ENCODE results near the gene NFKBIE.

NFKBIE gene

GRCh38 chr6:44284867-44285266 is 19.5 kb upstream of the NFKBIE start:
- H3K4me3 Mint-ChIP-seq, result no peak overlapping the region
- no peaks in the 10 kb centered on the region for H3K9me3 Mint-ChIP-seq
- H3K27ac Mint-ChIP-seq, result no peak overlapping the region
- no peaks in the 10 kb centered on the region for H3K4me1 Mint-ChIP-seq
- no peaks in the 10 kb centered on the region for H3K36me3 Mint-ChIP-seq
- no peak for ATAC-seq
- peaks cover 59% of the 10 kb centered on the region for H3K27me3 Mint-ChIP-seq

DNA sequence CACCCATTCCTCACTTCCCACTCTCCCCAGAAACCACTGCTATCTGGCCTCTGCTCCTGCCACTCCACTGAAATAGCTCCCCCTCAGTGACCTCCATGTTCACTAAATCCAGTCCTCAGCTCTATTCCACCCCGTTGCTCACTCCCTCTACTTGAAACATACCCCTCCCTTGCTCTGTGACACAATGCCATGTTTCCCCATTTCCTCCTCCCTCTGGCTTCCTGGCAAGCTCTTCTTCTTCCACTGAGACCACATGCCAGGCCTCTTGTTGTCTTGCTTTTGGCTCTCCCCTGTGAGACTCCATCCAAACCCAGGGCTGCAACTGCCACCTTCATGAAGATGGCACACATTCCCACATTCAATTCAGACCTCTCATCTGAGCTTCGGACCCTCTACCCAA is 18.8 kb upstream of the NFKBIE start:
- Mint-ChIP-seq H3K27ac (no peak overlapping the region), H3K9me3 (no peaks in the 10 kb centered on the region), H3K4me3 (no peak overlapping the region), H3K27me3 (peaks cover 61% of the 10 kb centered on the region), H3K4me1 (no peaks in the 10 kb centered on the region), H3K36me3 (no peaks in the 10 kb centered on the region)
- ATAC-seq, result no peak

DNA sequence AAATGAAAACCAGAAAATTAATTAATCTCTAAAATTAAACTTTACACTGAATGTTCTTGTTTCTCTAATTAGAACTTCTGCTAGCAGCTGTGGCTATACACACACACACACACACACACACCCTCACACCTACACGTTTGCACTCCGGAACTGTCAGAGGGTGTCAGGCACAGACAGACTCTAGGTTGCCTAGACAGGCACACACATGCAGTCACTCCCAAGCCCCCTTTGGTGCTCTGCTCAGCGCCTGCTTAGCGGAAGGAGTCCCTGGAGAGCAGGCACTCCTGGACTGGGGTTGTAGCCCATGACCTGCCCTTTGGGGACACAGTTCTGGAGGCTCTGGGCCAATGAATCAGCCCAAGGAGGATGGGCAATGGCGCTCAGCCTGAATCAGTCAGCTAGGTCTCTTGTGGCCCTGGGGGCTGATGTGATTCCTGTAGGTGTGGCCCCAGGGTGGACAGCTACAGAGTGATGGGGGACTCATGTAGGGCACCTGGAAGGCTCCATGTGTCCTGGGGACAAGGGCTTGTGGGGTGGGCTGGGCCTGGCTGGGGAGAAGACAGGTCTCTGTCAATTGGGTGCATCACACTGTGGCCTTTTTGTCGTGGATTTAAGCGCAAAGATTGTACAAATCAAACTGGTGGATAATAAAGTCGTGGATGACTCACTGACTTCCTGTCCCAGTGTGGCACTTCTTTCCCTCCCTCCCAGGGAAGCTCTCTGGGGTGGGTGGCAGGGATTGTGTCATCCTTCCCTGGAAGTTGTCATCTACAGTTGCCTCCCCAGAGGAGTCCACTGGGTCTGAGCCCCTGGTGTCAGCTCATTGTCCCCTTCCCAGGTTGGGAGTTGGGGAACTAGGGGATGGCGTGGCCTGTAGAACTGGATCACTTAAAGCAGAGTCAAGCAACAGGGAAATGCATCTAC is 13.7 kb upstream of the NFKBIE start:
- Mint-ChIP-seq H3K4me1 (no peaks in the 10 kb centered on the region), H3K27ac (no peak overlapping the region), H3K36me3 (peaks cover 5% of the 10 kb centered on the region), H3K9me3 (no peaks in the 10 kb centered on the region), H3K27me3 (peaks cover 56% of the 10 kb centered on the region), H3K4me3 (no peak overlapping the region)
- ATAC-seq, result no peak

DNA sequence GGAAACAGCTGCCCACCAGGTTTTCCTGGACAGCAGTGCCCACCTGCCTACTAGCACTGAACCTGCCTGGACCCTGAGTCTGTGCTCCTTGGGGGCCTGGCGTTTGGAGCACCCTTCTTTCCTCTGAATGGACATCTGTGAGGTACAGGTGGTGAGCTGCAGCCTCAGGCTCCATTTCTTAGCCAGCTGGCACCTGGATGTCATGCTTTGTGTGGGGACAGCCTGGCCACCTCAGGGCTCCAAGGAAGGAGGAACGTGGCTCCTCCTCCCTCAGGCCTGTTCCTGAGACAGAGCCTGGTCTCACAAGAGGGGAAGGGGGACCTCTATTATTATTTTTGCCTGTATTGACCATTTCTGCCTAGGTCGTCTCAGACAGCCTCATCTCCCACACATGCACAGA is 13.0 kb upstream of the NFKBIE start:
- no peak overlapping the region for H3K27ac Mint-ChIP-seq
- no peak for ATAC-seq
- H3K4me1 Mint-ChIP-seq, result no peaks in the 10 kb centered on the region
- H3K27me3 Mint-ChIP-seq, result peaks cover 56% of the 10 kb centered on the region
- peaks cover 5% of the 10 kb centered on the region for H3K36me3 Mint-ChIP-seq
- H3K4me3 Mint-ChIP-seq, result no peak overlapping the region
- no peaks in the 10 kb centered on the region for H3K9me3 Mint-ChIP-seq

DNA sequence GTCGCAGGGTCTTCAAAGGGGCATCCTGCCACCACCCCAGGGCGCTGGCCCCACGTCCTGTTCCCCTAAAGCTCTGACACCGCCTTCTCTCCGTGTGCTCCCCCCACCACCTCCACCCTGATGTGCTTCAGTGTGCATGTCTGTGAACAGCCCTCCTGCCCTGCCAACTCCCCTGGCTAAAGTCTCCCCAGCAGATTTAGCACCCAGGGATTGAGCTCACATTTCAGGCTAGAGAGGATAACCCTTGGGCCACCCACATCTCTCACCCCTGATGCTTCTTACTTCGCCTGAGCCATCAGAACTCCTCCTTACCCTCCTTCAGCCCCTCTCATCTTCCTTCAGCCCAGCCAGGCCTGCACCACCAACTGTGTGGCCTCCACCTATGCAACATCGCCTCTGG is 12.4 kb upstream of the NFKBIE start:
- Mint-ChIP-seq H3K4me3 (no peak overlapping the region), H3K27ac (no peak overlapping the region), H3K36me3 (peaks cover 5% of the 10 kb centered on the region), H3K9me3 (no peaks in the 10 kb centered on the region), H3K4me1 (no peaks in the 10 kb centered on the region), H3K27me3 (peaks cover 56% of the 10 kb centered on the region)
- ATAC-seq, result no peak

DNA sequence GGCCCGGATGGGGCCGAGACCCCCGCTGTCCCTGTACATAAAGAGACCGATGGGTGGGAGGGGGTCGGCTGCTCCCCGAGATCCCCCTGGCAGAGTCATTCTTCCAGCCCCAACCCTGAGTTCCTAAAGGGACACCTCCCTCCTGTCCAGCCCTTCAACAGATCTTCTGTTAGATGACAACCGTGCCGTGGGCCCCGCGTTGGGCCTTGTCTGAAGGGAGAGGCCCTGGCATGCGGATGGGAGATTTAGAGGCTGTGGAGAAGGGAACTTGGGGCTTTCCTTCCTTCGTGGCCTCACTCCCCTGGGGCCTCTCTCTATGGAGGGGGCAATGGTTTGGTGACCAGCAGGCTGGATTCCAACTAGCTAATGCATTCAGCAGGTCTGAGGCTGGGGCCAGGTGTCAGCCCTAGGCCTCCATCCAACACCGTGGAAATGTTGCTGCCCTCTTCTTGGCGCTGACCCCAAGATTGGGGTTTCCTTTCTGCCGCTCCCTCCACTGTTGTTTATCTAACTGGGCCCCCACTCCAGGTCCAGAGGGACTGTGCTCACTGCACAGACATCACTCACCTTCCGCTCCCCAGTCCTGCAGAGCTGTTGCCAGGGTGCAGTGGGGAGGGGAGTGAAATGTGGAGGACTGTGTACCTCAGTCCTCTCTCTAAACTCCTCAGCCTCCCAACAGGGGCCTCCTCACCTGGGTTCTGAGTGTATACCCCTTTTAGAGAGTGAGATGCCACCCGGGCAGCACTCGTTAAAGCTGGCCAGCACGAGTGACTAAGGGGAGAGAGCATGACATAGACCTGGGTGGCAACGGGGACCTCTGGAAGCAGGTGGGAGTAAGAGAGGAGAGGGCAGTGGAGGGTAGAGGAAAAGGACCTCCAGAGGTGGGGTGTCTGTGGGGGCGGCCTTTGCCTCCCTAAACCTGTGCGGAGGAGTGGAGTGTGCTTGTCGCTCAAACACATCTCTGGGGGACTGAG is 11.6 kb upstream of the NFKBIE start:
- no peak for ATAC-seq
- Mint-ChIP-seq H3K9me3 (no peaks in the 10 kb centered on the region), H3K36me3 (peaks cover 5% of the 10 kb centered on the region), H3K4me3 (no peak overlapping the region), H3K27me3 (peaks cover 65% of the 10 kb centered on the region), H3K4me1 (no peaks in the 10 kb centered on the region), H3K27ac (no peak overlapping the region)

GRCh38 chr6:44275749-44276648 is 10.6 kb upstream of the NFKBIE start:
- no peaks in the 10 kb centered on the region for H3K9me3 Mint-ChIP-seq
- H3K4me3 Mint-ChIP-seq, result no peak overlapping the region
- H3K27me3 Mint-ChIP-seq, result peaks cover 74% of the 10 kb centered on the region
- H3K4me1 Mint-ChIP-seq, result peaks cover 9% of the 10 kb centered on the region
- peaks cover 5% of the 10 kb centered on the region for H3K36me3 Mint-ChIP-seq
- H3K27ac Mint-ChIP-seq, result no peak overlapping the region
- no peak for ATAC-seq

- Mint-ChIP-seq H3K4me3 (no peak overlapping the region), H3K36me3 (peaks cover 5% of the 10 kb centered on the region), H3K27me3 (peaks cover 76% of the 10 kb centered on the region), H3K9me3 (no peaks in the 10 kb centered on the region), H3K4me1 (peaks cover 11% of the 10 kb centered on the region), H3K27ac (no peak overlapping the region)
- no peak for ATAC-seq
Measured at GRCh38 chr6:44275271-44275748, 10.0 kb upstream of the NFKBIE start.

DNA sequence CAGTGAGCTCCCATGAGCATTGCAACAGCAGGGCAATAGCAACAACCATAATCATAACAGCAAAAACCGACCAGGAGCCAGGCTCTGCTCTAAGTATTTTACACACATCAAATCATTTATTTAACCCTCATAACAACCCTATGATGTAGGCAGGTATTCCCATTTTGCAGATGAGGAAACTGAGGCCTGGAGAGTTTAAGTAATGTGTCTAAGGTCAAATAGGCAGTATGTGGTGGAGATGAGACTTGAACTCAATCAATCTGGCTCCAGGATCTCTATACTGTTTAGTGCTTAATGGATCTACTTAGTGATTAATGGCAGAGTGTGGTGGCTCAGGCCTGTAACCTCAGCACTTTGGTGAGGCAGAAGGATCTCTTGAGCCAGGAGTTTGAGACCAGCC is 8.3 kb upstream of the NFKBIE start:
- peaks cover 5% of the 10 kb centered on the region for H3K36me3 Mint-ChIP-seq
- H3K27ac Mint-ChIP-seq, result no peak overlapping the region
- no peak overlapping the region for H3K4me3 Mint-ChIP-seq
- ATAC-seq, result no peak
- H3K4me1 Mint-ChIP-seq, result peaks cover 26% of the 10 kb centered on the region
- H3K9me3 Mint-ChIP-seq, result no peaks in the 10 kb centered on the region
- H3K27me3 Mint-ChIP-seq, result peaks cover 71% of the 10 kb centered on the region

- H3K4me3 Mint-ChIP-seq, result no peak overlapping the region
- H3K4me1 Mint-ChIP-seq, result peaks cover 26% of the 10 kb centered on the region
- H3K36me3 Mint-ChIP-seq, result peaks cover 5% of the 10 kb centered on the region
- H3K9me3 Mint-ChIP-seq, result no peaks in the 10 kb centered on the region
- no peak overlapping the region for H3K27ac Mint-ChIP-seq
- peaks cover 66% of the 10 kb centered on the region for H3K27me3 Mint-ChIP-seq
- ATAC-seq, result no peak
Measured at GRCh38 chr6:44272999-44273566, 7.7 kb upstream of the NFKBIE start.

GRCh38 chr6:44272529-44272928 is 7.2 kb upstream of the NFKBIE start:
- Mint-ChIP-seq H3K27me3 (peaks cover 61% of the 10 kb centered on the region), H3K27ac (no peak overlapping the region), H3K9me3 (no peaks in the 10 kb centered on the region), H3K4me3 (no peak overlapping the region), H3K36me3 (peaks cover 5% of the 10 kb centered on the region), H3K4me1 (peaks cover 26% of the 10 kb centered on the region)
- no peak for ATAC-seq

DNA sequence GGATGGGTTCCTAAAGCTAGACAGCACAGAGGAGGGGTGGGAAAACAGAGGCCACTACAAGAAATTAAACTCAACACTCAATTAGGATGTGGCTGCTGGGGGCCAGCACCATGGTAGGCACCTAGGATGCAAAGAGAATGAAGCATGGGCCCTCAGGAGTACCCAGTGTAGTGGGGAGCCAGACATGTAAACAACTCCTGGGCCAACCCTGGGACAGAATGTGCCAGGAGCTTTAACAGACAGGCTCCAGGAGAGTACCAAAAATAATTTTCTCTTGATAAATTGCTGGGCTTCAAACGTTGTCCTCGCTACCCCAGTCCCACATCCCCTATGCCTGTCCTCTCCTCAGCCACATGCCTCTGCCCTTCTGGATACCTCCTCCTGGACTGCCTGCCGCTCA is 6.6 kb upstream of the NFKBIE start:
- H3K27me3 Mint-ChIP-seq, result peaks cover 55% of the 10 kb centered on the region
- no peak for ATAC-seq
- H3K4me3 Mint-ChIP-seq, result no peak overlapping the region
- H3K27ac Mint-ChIP-seq, result no peak overlapping the region
- H3K9me3 Mint-ChIP-seq, result no peaks in the 10 kb centered on the region
- peaks cover 30% of the 10 kb centered on the region for H3K4me1 Mint-ChIP-seq
- peaks cover 5% of the 10 kb centered on the region for H3K36me3 Mint-ChIP-seq

GRCh38 chr6:44271406-44271723 is 6.0 kb upstream of the NFKBIE start:
- Mint-ChIP-seq H3K27ac (no peak overlapping the region), H3K4me3 (peak overlapping the region; percentile 36), H3K36me3 (peaks cover 5% of the 10 kb centered on the region), H3K27me3 (peaks cover 50% of the 10 kb centered on the region), H3K9me3 (no peaks in the 10 kb centered on the region), H3K4me1 (peaks cover 36% of the 10 kb centered on the region)
- no peak for ATAC-seq

DNA sequence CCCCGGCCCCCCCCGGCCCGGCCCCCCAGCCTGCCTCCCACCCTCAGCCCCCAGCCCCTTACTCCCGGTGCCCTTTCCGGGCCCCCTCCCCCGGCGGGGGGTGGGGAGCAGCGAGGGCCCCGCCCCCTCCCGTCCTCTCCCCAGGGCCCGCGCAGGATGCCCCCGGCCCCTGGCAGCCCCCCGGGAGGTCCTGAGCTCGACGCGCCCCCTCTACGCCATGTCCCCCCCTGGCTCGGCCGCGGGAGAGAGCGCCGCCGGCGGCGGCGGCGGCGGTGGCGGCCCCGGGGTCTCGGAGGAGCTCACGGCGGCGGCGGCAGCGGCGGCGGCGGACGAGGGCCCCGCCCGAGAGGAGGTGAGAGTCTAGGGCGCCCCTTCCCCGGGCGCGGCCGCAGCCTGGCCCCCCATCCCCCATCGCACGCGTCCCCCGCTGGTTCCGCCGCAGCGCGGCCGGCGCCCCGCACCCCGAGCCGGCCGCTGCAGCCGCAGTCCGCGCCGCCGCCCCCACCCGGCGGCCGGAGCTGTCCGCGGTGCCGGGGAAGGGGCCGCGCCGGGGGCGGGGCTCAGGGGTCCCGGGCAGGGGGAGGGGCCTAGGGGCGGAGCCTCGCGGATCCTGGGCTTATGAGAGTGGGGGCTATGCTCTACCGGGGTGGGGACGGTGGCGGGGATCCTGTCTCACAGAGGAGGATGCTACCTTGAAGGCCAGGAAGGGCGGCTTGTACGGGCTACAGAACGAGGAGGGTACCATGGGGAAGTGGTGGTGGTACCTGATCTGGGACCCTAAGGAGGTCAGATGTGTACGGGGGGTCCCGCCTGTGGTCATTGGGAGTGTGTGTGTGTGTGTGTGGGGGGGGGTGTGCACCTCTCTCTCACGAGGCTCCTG is 5.4 kb upstream of the NFKBIE start:
- ATAC-seq, result no peak
- Mint-ChIP-seq H3K4me1 (peaks cover 42% of the 10 kb centered on the region), H3K4me3 (peak overlapping the region; percentile 36), H3K9me3 (no peaks in the 10 kb centered on the region), H3K27me3 (peaks cover 50% of the 10 kb centered on the region), H3K27ac (no peak overlapping the region), H3K36me3 (peaks cover 5% of the 10 kb centered on the region)
